Ramos (cell line): ENCODE measurements around the gene DDX42.
"Not testable (repeated sequence)": the region's sequence is repeated elsewhere in the genome, so short reads cannot be mapped to it uniquely, and the experiment has no call there.

ENCODE experiments used
- in situ Hi-C: fragments of 300-500 bp; cut with MboI; formaldehyde crosslinking; loops from one replicate; pipeline ENCODE4 v1.14.3; 2022; ENCODE audit warnings: low sequenced_read_pairs; ENCODE audit not compliant: unreplicated experiment

DDX42 gene

DNA sequence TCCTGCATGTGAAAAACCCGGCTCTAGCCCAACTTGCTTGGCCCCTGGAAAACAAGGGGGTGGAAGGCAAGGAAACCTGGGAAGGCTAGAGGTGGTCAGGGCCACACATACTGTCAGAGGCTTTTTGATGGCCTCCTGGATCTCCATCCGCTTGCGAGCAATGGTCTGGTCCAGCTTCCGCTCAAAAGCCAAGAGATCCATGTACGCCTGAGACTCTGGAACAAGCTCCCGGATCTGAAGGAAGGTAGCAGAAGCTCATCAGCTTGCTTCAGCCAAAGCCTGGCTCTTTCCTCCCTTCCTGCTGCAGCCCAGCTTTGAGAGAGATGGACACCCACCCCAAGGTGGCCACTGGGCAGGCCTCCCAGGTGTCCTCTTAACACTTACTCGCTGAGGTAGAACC, 62.8 kb downstream of the DDX42 start:
- in situ Hi-C loops = no loop called here

GRCh38 chr17:63837480-63837879, 63.5 kb downstream of the DDX42 start:
- in situ Hi-C loops = no loop called here

GRCh38 chr17:63837962-63838600, 64.1 kb downstream of the DDX42 start:
- in situ Hi-C loops = no loop called here

DNA sequence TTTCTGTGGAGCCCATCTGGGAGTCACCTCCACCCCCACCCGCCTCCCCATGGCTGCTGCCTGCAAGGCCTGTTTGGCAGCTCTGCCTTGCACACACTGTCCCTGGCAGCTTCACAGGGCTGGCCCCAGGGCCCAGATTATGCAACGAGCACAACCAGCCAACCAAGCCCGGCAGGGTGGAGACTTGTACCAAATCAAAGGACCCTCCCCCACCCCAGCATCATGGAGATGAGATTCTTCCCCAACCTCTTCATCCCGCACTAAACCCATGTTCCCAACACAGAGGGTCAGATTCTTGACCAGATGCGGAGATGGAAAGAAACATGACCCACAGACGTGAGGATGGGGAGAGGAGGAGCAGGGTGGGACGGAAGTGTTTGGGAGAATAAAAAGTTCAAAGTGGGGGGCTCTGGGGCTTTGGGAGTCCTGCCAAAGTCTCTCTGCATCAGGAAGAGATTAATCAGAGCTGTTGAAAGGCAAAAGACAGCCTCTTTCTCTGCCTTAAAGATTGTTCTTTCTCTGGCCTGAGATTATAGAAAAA, 64.7 kb downstream of the DDX42 start:
- in situ Hi-C loops = no loop called here

GRCh38 chr17:63840591-63841349, 66.8 kb downstream of the DDX42 start:
- in situ Hi-C loops = no loop called here

GRCh38 chr17:63841350-63842172, 67.6 kb downstream of the DDX42 start:
- in situ Hi-C loops = no loop called here

- in situ Hi-C loops = no loop called here
These were observed 68.2 kb downstream of the DDX42 start for GRCh38 chr17:63842173-63842539.

GRCh38 chr17:63842540-63843386, 68.8 kb downstream of the DDX42 start, which contains the start of gene SMARCD2:
SMARCD2 (minus strand) TSS chr17:63842685; CDS start chr17:63842674, 11 bp downstream.
- in situ Hi-C loops = no loop called here

GRCh38 chr17:63843387-63843888, 69.5 kb downstream of the DDX42 start:
- in situ Hi-C loops = not testable (repeated sequence)

- in situ Hi-C loops = no loop called here
These were observed 70.1 kb downstream of the DDX42 start for GRCh38 chr17:63843910-63844677.

DNA sequence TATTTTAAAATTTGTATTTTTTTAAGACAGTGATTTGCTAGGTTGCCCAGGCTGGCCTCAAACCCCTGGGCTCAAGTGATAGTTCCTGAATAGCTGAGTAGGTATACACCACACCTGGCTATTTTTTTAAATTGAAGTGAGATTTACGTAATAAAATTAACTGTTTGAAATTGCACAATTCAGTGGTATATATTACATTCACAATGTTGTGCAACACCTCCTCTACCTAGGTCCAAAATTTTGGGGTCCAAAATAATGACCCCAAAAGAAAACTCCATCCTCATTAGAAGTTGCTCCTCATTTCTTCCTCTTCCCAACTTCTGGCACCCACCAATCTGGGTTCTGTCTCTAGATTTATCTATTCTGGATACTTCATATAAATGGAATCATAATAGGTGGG, 71.5 kb downstream of the DDX42 start:
- in situ Hi-C loops = no loop called here

GRCh38 chr17:63847525-63848249, 73.7 kb downstream of the DDX42 start:
- in situ Hi-C loops = no loop called here

- in situ Hi-C loops = no loop called here
These were observed 75.1 kb downstream of the DDX42 start for GRCh38 chr17:63848834-63849689.

DNA sequence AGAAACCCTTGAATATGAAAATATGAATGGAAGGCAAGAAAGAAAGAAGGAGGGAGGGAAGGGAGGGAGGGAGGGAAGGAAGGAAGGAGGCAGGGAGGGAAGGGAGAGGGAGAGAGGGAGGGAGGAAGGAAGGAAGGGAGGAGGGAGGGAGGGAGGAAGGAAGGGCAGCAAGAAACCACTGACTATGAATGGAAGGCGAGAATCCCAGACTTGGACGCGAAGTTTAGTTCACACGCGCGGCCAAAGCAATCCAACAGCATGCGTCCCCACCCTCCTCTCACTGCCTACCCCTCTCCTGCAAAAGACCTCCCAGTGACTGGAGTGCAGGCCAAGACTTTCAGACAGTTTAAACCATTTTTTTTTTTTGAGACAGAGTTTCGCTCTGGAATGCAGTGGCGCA, 76.4 kb downstream of the DDX42 start:
- in situ Hi-C loops = loop anchor here (25.0 kb wide), 1 partner anchor 413 kb away; the partner anchor contains the start of gene CYB561

- in situ Hi-C loops = loop anchor here (25.0 kb wide), 1 partner anchor 416 kb away; the partner anchor contains the start of gene CYB561
These were observed 79.3 kb downstream of the DDX42 start for GRCh38 chr17:63853260-63853659.

GRCh38 chr17:63854709-63855108, 80.7 kb downstream of the DDX42 start:
- in situ Hi-C loops = loop anchor here (25.0 kb wide), 1 partner anchor 417 kb away; the partner anchor contains the start of gene CYB561

DNA sequence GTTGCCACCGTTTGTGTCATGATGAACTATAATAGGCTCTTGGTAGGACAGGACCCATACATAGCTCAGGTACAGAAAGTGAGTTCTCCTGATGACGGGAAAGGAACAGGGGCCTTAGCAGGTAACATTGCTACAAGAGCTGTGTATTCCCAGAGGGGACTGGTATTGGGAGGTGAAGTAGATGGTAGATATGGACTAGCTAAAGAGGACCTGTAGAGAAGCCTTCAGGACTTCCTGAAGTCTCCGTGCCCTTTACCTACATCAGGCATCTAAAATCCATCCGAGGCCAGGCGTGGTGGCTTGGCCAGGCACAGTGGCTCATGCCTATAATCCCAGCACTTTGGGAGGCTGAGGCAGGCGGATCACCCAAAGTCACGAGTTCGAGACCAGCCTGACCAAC, 81.2 kb downstream of the DDX42 start:
- in situ Hi-C loops = loop anchor here (25.0 kb wide), 1 partner anchor 418 kb away; the partner anchor contains the start of gene CYB561
